G401 (cell line): Measurements from ENCODE around the gene KCNN3. TPM values are rescaled to one million over a fixed set of nuclear protein-coding genes. Genes with fewer than 3 reads are reported as not detected.

ENCODE experiments used
- DNase-seq: peaks from one replicate; pipeline ENCODE4 v3.0.0-alpha.2; 2015; ENCODE audit warnings: low spot score
- in situ Hi-C: cut with HindIII; loops from 2 replicates; pipeline ENCODE4 v1.10.0; 2016; ENCODE audit warnings: low sequenced_read_pairs, mixed read lengths
- total RNA-seq: library from RNA; depleted of rRNA; stranded (reverse); fragments of >200 nt; shearing (Covaris generic); gene quantifications from 2 replicates; pipeline ENCODE4 v1.2.3, GENCODE V29; 2014

The KCNN3 gene
- total RNA-seq, 1 experiment from 2014 or later, result 0.64 TPM

DNA sequence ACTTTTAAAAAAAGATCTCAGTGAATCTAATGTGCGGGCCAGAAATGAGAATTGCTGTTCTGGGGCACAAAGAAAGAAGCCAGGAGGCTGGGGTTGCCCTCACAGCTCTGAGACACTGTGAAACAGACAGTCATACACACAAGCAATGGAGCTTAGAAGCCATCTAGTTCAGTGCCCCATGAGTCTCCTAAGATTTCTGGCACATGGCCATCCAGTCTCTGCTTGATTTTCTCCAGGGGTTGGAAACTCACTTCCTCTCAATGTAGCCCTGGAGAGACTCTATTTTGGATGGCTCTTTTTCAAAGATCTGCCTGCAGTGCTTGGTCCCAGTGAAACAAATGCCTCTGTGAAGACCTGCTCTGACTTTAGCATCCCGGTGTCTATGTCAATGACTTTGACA is 38.6 kb downstream of the KCNN3 start:
- in situ Hi-C loops, result no loop called here
- no peak for DNase-seq

GRCh38 chr1:154829062-154829461 is 41.0 kb downstream of the KCNN3 start:
- in situ Hi-C loops, result loop anchor here (10.0 kb wide), 1 partner anchor 54 kb away; no protein-coding TSS in a partner anchor
- DNase-seq, result no peak

DNA sequence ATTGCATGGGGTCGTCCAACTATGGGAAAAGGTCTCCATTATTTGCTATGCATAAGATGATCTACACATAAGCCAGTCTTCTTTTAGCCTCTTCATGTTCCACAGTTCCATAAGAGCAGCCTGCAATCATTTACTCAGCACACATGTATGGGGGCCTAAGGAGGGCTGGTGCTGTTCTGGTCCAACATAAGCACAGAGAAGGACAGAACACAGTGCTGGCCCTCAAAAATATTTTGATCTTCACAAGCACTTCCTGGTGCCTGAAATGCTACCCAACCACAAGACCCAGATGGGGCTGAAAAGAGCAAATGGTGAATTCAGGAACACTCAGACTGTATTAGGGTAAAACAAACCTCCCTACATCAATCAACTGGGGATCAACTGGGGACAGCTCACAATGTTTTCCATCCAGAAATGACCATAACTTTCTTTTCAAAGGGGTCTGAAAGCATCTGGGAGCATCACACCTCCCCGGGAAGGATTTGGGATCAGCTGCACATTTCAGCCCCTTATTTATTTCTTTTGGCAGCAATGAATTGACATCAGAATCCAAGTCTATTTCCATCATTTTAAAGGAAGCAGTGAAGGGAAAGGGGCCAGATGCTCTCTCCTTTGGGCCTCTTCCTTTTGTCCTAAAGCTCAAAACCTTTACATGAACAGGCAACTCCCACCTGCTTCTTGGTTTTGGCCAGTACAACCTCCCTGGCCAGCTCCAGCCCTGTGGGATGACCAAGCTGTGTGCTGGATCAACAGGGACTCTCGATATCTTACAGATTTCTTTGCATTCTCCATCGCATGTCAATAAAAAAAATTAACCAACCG is 45.7 kb downstream of the KCNN3 start:
- DNase-seq, result no peak
- in situ Hi-C loops, result loop anchor here (10.0 kb wide), 1 partner anchor 50 kb away; no protein-coding TSS in a partner anchor

GRCh38 chr1:154822717-154823116 is 47.4 kb downstream of the KCNN3 start:
- no peak for DNase-seq
- in situ Hi-C loops, result loop anchor here (10.0 kb wide), 1 partner anchor 48 kb away; no protein-coding TSS in a partner anchor

DNA sequence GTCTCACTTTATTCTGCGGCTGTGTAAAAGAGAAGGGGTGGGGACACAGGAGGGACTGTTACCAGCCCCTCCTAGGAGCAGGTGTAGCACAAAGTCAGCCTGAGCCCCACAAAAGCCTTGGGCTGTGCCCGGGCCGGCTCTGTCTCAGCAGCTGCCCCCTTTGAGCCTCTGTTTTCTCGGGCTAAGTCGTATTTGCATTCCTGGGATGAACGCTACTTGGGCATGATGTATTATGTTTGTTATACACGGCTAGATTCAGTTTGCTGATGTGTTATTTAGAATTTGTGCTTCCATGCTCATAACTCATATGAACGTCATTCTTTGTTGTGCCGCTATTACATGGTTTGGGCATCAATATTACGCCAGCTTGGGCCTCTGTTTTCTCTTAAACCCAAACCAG is 47.8 kb downstream of the KCNN3 start:
- no peak for DNase-seq
- in situ Hi-C loops, result loop anchor here (10.0 kb wide), 1 partner anchor 47 kb away; no protein-coding TSS in a partner anchor

DNA sequence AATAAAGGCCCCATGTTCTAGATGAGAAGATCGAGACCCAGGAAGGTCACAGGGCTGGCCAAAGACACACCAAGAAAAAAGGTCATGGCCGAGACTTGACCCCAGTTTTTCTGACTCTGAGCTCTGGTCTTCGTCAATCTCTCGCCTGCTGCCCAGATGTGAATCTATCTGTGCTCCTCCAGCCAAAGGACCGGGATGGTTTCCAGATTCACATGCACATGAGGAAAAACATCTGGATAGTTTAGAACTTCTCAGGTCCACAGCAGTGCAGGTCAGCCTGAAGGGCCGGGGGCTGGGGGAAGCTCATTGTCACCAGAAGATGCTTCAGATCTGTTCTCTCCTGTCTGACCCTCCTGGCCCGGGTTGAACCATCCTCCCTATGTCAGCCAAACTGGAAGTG is 49.0 kb downstream of the KCNN3 start:
- DNase-seq, result no peak
- in situ Hi-C loops, result loop anchor here (10.0 kb wide), 1 partner anchor 46 kb away; no protein-coding TSS in a partner anchor

GRCh38 chr1:154820646-154821045 is 49.4 kb downstream of the KCNN3 start:
- in situ Hi-C loops, result loop anchor here (10.0 kb wide), 1 partner anchor 46 kb away; no protein-coding TSS in a partner anchor

GRCh38 chr1:154819628-154820590 is 50.2 kb downstream of the KCNN3 start:
- in situ Hi-C loops, result loop anchor here (10.0 kb wide), 1 partner anchor 45 kb away; no protein-coding TSS in a partner anchor
- no peak for DNase-seq

More at GRCh38 chr1:154820646-154821045, 49.4 kb downstream of the KCNN3 start:
- DNase-seq, result no peak

- in situ Hi-C loops, result no loop called here
- DNase-seq, result no peak
Measured at GRCh38 chr1:154818911-154819310, 51.2 kb downstream of the KCNN3 start.

GRCh38 chr1:154816937-154817336 is 53.1 kb downstream of the KCNN3 start:
- in situ Hi-C loops, result no loop called here
- DNase-seq, result no peak

GRCh38 chr1:154816369-154816768 is 53.7 kb downstream of the KCNN3 start:
- in situ Hi-C loops, result no loop called here
- no peak for DNase-seq

DNA sequence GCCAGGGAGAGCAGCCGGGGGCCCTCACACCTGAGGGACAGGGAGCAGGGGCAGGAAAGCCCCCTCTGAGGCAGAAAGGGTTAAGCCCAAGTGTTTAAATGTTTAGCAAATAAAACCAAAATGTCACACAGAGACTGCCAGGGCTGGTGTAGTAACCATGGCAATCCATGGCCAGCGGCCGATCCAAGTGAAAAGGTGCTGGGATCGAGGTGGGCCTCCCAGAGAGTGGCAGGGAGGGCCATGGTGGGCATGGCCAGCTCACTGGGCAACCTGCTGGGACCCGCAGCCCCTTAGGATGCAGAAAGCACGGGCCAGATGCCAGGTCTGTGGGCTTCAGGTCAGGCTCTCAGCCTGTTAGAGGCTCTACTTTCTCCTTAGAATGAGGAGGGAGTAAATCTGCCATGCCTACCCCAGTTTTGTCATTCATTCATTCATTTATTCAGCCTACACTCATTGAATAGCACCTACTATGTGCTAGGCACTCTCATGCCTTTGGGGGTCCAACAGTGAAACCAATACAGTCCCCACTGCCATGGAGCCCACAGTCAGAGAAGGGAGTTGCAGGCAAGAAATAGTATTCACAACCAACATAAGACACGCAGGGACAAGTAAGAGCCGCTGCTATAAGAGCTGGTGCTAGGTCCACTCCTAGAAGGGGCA is 56.1 kb downstream of the KCNN3 start:
- in situ Hi-C loops, result no loop called here

GRCh38 chr1:154813300-154813816 is 56.7 kb downstream of the KCNN3 start:
- in situ Hi-C loops, result no loop called here
- no peak for DNase-seq

More for the DNA sequence above, 56.1 kb downstream of the KCNN3 start:
- no peak for DNase-seq

- DNase-seq, result no peak
- in situ Hi-C loops, result no loop called here
Measured at GRCh38 chr1:154812877-154813276, 57.2 kb downstream of the KCNN3 start.

DNA sequence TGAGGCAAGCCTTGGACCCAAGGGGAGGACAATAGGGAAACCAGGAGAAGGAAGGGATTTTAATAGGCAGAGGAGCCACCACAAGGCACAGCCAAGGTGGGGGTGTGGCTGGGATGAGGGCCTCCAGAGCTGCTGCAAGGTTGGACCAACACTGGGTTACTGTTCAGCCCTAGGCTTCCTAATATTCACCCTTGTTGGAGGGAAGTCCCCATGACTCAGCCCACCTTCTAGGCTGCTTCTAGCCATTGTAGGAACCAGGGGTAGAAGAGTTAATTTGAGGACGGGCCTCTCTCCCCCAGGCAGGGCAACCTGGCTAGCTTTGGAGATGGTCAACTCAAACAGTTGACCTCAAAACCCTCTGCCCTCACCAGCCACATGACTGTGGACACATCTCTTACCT is 59.5 kb downstream of the KCNN3 start:
- DNase-seq, result no peak
- in situ Hi-C loops, result no loop called here

DNA sequence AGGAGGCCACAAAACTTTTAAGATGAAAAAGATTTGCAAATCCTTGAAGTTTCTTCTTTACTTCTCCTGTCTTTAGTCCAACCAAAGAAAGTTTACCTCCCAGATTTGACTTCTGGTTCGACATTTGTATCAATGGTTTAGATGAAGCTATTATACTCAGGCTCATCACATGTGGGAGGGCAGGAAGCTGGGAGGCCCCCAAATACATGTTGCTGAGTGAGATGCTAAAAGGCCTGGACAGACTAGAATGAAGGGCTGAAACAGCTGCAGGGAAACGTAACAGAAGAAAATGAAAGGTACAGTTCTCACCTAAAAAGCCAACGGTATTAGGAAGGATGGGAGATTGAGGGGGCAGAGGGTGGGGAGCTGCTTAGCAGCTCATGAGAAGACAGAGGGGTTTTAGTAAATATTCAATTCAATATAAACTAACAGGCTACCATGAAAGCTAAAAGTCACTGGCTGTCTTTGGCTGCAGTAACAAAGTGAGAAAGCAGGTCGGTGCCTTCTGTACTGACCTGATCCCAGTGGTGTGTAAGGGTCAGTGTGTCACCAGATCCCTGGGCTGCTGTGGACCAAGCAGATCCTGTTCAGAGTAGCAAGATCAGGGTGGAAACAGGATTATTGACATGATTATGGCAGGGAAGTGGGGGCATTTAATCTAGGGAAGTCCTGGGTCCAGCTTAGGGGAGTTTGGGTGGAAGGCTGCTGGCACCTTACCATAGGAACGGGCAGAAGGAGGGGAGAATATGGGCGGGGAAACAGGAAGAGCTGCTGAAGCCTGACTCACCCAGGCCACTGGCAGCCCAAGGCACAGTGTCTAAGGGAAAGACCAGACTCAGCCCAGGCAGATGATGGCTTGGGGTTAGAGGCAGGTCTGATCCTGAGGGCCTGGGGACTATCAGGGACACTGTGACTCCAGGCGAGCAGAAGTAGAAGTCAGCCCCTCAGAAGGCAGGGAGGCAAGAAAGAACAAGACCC is 60.4 kb downstream of the KCNN3 start:
- no peak for DNase-seq
- in situ Hi-C loops, result no loop called here

DNA sequence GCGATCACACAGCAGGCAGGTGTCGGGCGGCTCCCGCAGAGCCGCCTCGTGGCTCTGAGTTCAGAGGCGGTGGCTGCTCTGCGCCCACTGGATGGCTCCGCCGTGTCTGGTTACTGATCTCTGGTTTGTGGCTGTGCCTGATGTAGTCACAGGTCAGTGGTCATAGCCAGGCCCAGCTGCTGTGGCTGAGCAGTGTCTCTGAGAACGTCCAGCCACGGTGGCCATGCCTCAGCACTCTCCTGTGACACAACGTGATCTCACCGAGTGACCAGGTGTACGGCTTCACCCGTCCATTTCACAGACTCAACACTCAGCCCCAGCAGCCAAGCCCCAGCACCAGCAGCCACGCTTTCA is 61.2 kb downstream of the KCNN3 start:
- in situ Hi-C loops, result no loop called here
- no peak for DNase-seq
